LoVo (cell line): ENCODE measurements around the gene DOK3.
"Not testable (repeated sequence)": the region's sequence is repeated elsewhere in the genome, so short reads cannot be mapped to it uniquely, and the experiment has no call there.

Experiments
- DNase-seq: peaks from one replicate; pipeline ENCODE4 v3.0.0-alpha.2; 2016; ENCODE audit warnings: low spot score

Gene DOK3

GRCh38 chr5:177496727-177497291 is 12.8 kb downstream of the DOK3 start:
- no peak for DNase-seq

- DNase-seq, result no peak
These were observed 13.4 kb downstream of the DOK3 start for GRCh38 chr5:177496070-177496726.

GRCh38 chr5:177495243-177496060 is 14.2 kb downstream of the DOK3 start:
- no peak for DNase-seq

GRCh38 chr5:177494346-177495195 is 15.1 kb downstream of the DOK3 start:
- peak; percentile 61 for DNase-seq

- no peak for DNase-seq
These were observed 15.8 kb downstream of the DOK3 start for GRCh38 chr5:177493795-177494345.

DNA sequence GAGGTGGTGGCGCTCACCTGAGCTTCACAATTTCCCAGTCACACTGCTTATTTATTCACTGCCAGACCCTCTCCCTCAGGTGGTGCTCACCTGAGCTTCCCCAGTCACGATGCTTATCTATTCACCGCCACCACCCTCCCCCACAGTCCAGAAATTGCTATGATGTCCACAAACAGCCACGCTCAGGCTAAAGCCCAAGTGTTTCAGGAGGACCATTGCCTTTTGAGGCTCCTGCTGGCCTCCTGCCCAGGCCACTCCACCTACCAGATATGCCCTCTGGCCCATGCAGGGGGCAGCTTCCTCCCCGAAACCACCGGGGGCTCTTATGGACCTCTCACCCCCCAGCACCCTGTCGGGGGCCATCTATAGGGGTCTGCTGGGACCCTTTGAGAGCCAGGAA is 16.8 kb downstream of the DOK3 start:
- no peak for DNase-seq

- DNase-seq, result no peak
These were observed 17.5 kb downstream of the DOK3 start for GRCh38 chr5:177491983-177492746.

- DNase-seq, result no peak
These were observed 18.1 kb downstream of the DOK3 start for GRCh38 chr5:177491429-177491945.

DNA sequence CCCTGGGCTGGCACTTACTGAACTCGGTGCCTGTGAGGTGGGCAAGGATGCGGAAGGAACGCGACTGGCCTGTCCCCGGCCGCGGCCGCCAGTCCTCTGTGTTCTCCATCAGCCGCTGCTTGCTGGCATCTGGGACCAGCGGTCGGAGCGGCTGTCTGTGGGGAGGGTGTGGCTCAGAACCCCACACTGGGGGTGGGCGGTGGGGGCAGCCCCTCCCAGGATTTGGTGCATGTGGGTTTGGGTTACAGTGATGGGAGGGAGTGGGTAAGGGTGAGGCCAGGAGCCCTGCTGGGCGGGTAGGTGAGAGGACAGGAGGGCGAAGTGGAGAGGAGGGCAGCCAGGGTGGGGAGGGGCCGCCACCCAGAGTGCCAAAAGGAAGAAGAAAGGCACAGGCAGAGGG is 18.6 kb downstream of the DOK3 start:
- no peak for DNase-seq

- no peak for DNase-seq
These were observed 19.2 kb downstream of the DOK3 start for GRCh38 chr5:177490311-177490991.

- DNase-seq, result no peak
These were observed 20.4 kb downstream of the DOK3 start for GRCh38 chr5:177489119-177489716.

DNA sequence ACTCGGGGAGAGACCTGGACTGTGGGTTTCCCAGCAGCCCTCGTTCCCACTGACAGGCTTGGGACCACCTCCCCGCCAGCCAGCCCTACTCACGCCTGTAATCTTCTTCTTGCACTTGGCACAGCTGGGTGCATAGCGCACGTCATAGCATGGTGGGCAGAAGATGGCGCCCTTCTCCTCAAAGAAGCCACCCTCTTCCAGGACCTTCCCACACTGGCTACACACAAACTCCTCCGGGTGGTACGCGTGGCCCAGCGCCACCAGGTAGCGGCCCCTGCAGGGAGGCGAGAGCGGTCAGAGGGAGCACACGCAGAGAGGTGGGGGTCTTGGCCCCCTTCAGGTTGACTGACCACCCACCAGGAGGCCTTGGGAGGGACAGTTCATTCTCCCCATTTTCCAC is 21.7 kb downstream of the DOK3 start:
- DNase-seq, result no peak

DNA sequence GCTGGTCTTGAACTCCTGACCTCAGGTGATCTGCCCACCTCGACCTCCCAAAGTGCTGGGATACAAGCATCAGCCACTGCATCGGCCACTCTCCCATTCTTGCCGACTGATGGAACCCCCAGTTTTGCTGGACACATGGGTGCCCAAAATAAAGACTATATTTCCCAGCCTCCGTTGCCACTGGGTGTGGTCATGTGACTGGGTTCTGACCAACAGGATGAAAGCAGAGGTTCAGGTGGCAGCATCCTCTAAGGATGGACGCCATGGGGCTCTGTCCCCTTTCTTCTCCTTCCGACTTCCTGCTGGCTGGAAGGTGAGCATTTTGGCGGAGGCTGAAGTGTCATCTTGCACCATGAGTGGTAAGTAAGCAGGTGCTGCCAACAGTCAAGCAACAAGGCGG is 22.5 kb downstream of the DOK3 start:
- DNase-seq, result no peak

GRCh38 chr5:177486256-177486655 is 23.4 kb downstream of the DOK3 start:
- DNase-seq, result no peak

DNA sequence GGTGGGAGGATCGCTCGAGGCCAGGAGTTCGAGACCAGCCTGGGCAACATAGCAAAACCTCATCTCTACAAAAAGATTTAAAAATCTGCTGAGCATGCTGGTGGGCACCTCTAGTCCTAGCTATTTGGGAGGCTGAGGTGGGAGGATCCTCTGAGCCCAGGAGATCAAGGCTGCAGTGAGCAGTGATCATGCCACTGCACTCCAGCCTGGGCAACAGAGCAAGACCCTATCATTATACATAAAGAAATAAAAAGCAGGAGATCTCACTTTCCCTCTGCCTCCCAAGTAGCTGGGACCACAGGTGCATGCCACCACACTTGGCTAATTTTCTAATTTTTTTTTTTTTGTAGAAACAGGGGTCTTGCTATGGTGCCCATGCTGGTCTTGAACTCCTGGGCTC is 23.9 kb downstream of the DOK3 start:
- DNase-seq, result not testable (repeated sequence)

- DNase-seq, result no peak
These were observed 24.6 kb downstream of the DOK3 start for GRCh38 chr5:177484902-177485549.

DNA sequence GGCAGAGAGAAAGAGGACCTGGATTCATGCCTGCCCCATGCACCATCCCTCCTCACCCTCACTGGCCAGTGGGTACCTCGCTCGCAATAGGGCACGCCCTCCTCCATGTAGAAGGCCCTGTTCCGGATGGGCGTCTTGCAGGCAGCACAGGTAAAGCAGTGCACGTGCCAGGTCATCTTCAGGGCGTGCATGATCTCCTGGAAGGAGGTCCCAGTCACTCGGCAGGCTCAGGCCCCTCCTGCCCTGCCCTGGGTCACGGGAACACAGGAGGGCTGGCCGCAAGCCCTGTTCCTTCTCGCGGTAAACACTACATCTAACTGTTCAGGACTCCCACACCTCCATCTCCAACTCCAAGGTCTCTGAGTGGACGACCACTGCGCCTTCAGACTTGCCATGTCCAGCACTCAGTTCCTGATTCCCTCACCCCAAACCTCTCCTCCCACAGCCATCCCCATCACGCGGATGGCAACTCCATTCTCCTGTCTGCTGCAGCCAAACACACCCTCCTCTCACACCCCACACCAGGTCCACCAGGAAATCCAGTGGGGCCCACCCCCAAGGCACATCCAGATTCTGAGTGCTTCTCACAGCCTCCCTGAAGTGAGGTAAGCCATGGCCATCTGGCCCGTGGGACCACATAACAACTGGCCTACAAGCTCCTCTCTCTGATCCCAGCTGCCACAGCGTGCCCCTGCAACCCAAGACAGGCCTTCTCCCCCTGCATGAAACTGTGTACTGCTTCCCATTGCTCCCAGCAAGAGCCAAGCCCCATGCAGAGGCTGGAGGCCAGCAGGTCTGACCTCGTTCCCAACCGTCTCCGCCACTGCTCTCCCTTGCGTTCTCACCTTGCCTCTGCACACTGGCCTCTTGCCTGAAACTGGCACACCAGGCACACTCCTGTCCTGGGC is 25.4 kb downstream of the DOK3 start:
- no peak for DNase-seq

GRCh38 chr5:177483042-177483441 is 26.6 kb downstream of the DOK3 start:
- DNase-seq, result no peak
